H1 (cell line): ENCODE measurements around the gene NME4. TPM values are rescaled to one million over a fixed set of nuclear protein-coding genes. Genes with fewer than 3 reads are reported as not detected.

ENCODE experiments used
- CTCF ChIA-PET: fragments of 300-600 bp; sonication (Branson Sonifier 250); formaldehyde crosslinking; loops from one replicate; lab custom pipeline; 2021; ENCODE audit not compliant: partially characterized antibody; lab: Charles Lee
- POLR2A ChIA-PET: fragments of 300-600 bp; sonication (Branson Sonifier 250); formaldehyde crosslinking; loops from one replicate; lab custom pipeline; 2021; ENCODE audit warnings: inconsistent platforms; ENCODE audit not compliant: partially characterized antibody; lab: Charles Lee
- DNase-seq, 2 experiments: peaks; one replicate each; pipeline versions ENCODE4 v3.0.0 to v3.0.0-alpha.2; 2010 to 2022; ENCODE audit warnings: low spot score in 2 of 2, low read depth in 1 of 2, mixed read lengths in 1 of 2
- FAIRE-seq: peaks from 2 replicates; lab custom pipeline; 2011; peaks lifted over from hg19 to GRCh38; lab: Jason Lieb, UNC
- H2AFZ ChIP-seq: 2 replicates; pipeline ENCODE4 v1.8.1; 2012; ENCODE audit warnings: low read length, inconsistent platforms
- H2AK5ac ChIP-seq: 2 replicates; pipeline ENCODE4 v1.6.1; 2013; ENCODE audit warnings: low read depth, low read length
- H2BK120ac ChIP-seq: replicated peaks from 2 replicates; pipeline ENCODE3; 2013; ENCODE audit warnings: low read depth, low read length, inconsistent platforms
- H2BK12ac ChIP-seq: 2 replicates; pipeline ENCODE4 v1.6.1; 2013; ENCODE audit warnings: low read depth, low read length
- H2BK15ac ChIP-seq: 2 replicates; pipeline ENCODE4 v1.6.1; 2013; ENCODE audit warnings: low read length
- H2BK20ac ChIP-seq: 2 replicates; pipeline ENCODE4 v1.6.1; 2013; ENCODE audit warnings: low read length
- H2BK5ac ChIP-seq: 2 replicates; pipeline ENCODE4 v1.6.1; 2013; ENCODE audit warnings: low read depth, low read length
- H3K14ac ChIP-seq: 2 replicates; pipeline ENCODE4 v1.6.1; 2013; ENCODE audit warnings: inconsistent platforms; ENCODE audit not compliant: insufficient read length
- H3K18ac ChIP-seq: 2 replicates; pipeline ENCODE4 v1.6.1; 2013; ENCODE audit warnings: low read length; ENCODE audit errors: extremely low read depth
- H3K23ac ChIP-seq: 2 replicates; pipeline ENCODE4 v1.6.1; 2013; ENCODE audit warnings: inconsistent platforms; ENCODE audit not compliant: insufficient read length
- H3K23me2 ChIP-seq: 2 replicates; pipeline ENCODE4 v1.6.1; 2013; ENCODE audit warnings: low read depth, low read length
- H3K27ac ChIP-seq: 2 replicates; pipeline ENCODE4 v1.6.1; 2011; ENCODE audit warnings: low read depth, low read length, inconsistent platforms
- H3K27me3 ChIP-seq, 4 experiments: replicated peaks in 1 of 4; 1 replicate in 1 of 4; 2 replicates in 3 of 4; pipeline versions ENCODE4 v1.6.1 to v1.8.1; 2011 to 2013; ENCODE audit warnings: low read length in 3 of 4, mild to moderate bottlenecking in 3 of 4, inconsistent platforms in 2 of 4, mixed read lengths in 2 of 4, moderate library complexity in 1 of 4; ENCODE audit not compliant: control insufficient read depth in 3 of 4, insufficient read depth in 3 of 4; ENCODE audit errors: extremely low read depth in 1 of 4
- H3K36me3 ChIP-seq, 4 experiments: 2 replicates each; pipeline versions ENCODE4 v1.6.1 to v1.8.1; 2011 to 2013; ENCODE audit warnings: mild to moderate bottlenecking in 4 of 4, low read length in 3 of 4, moderate library complexity in 2 of 4, control low read depth in 1 of 4, inconsistent platforms in 1 of 4; ENCODE audit not compliant: insufficient read depth in 4 of 4, control insufficient read depth in 2 of 4
- H3K4ac ChIP-seq: replicated peaks from 2 replicates; pipeline ENCODE3; 2013; ENCODE audit warnings: low read length, low read depth, mixed read lengths, inconsistent platforms; ENCODE audit not compliant: insufficient read length
- H3K4me1 ChIP-seq, 4 experiments: replicated peaks in 1 of 4; 1 replicate in 1 of 4; 2 replicates in 3 of 4; pipeline versions ENCODE4 v1.6.1 to v1.8.1; 2011 to 2013; ENCODE audit warnings: low read length in 3 of 4, inconsistent platforms in 2 of 4, mixed read lengths in 1 of 4; ENCODE audit not compliant: insufficient read depth in 4 of 4, control insufficient read depth in 3 of 4
- H3K4me2 ChIP-seq, 2 experiments: 2 replicates each; pipeline versions ENCODE4 v1.6.1 to v1.8.1; 2011 to 2013; ENCODE audit warnings: low read depth in 2 of 2, low read length in 2 of 2, control low read depth in 1 of 2, inconsistent platforms in 1 of 2, mild to moderate bottlenecking in 1 of 2; ENCODE audit not compliant: insufficient read depth in 1 of 2
- H3K4me3 ChIP-seq, 4 experiments: fragments of 200-600, 300-600 bp in 1 of 4; sonication (generic), shearing (Covaris generic), sonication (Bioruptor Twin) in 1 of 4; 2 replicates each; pipeline versions ENCODE4 v1.5.1 to v1.8.1; 2011 to 2016; ENCODE audit warnings: low read length in 4 of 4, low read depth in 3 of 4, control low read depth in 2 of 4, inconsistent platforms in 2 of 4, mild to moderate bottlenecking in 2 of 4, mixed read lengths in 1 of 4, moderate library complexity in 1 of 4; ENCODE audit not compliant: insufficient read depth in 2 of 4; ENCODE audit errors: extremely low read depth in 1 of 4
- H3K56ac ChIP-seq: replicated peaks from 2 replicates; pipeline ENCODE3; 2013; ENCODE audit warnings: low read depth, mild to moderate bottlenecking, mixed read lengths, low read length, inconsistent platforms; ENCODE audit not compliant: insufficient read length
- H3K79me1 ChIP-seq: 2 replicates; pipeline ENCODE4 v1.6.1; 2013; ENCODE audit warnings: low read depth, low read length, control low read depth
- H3K79me2 ChIP-seq, 2 experiments: 2 replicates each; pipeline versions ENCODE4 v1.6.1 to v1.8.1; 2012 to 2013; ENCODE audit warnings: low read length in 2 of 2, mild to moderate bottlenecking in 2 of 2, inconsistent platforms in 1 of 2; ENCODE audit not compliant: insufficient read depth in 2 of 2, control insufficient read depth in 1 of 2
- H3K9ac ChIP-seq, 4 experiments: replicated peaks in 1 of 4; 1 replicate in 1 of 4; 2 replicates in 3 of 4; pipeline versions ENCODE4 v1.6.1 to v1.8.1; 2011 to 2013; ENCODE audit warnings: low read depth in 3 of 4, low read length in 3 of 4, control low read depth in 2 of 4, mild to moderate bottlenecking in 2 of 4, moderate library complexity in 2 of 4, inconsistent platforms in 1 of 4; ENCODE audit errors: extremely low read depth in 1 of 4
- H3K9me3 ChIP-seq, 2 experiments: 2 replicates each; pipeline versions ENCODE4 v1.6.1 to v1.8.1; 2012 to 2013; ENCODE audit warnings: mild to moderate bottlenecking in 2 of 2, moderate library complexity in 2 of 2, control low read depth in 1 of 2, inconsistent platforms in 1 of 2, low read depth in 1 of 2, low read length in 1 of 2, mixed read lengths in 1 of 2; ENCODE audit not compliant: insufficient read depth in 2 of 2
- H4K20me1 ChIP-seq, 2 experiments: replicated peaks in 1 of 2; 2 replicates each; pipeline versions ENCODE3 to v1.8.1; 2011 to 2013; ENCODE audit warnings: inconsistent platforms in 2 of 2, low read length in 2 of 2, mild to moderate bottlenecking in 1 of 2; ENCODE audit not compliant: insufficient read depth in 2 of 2, control insufficient read depth in 1 of 2
- H4K5ac ChIP-seq: 2 replicates; pipeline ENCODE4 v1.6.1; 2013; ENCODE audit warnings: low read length, low read depth, mixed read lengths, inconsistent platforms; ENCODE audit not compliant: insufficient read length
- H4K8ac ChIP-seq: 2 replicates; pipeline ENCODE4 v1.8.0; 2013; ENCODE audit warnings: mild to moderate bottlenecking, moderate library complexity, low read length, inconsistent platforms; ENCODE audit not compliant: insufficient read depth; ENCODE audit errors: extremely low read depth
- H4K91ac ChIP-seq: replicated peaks from 2 replicates; pipeline ENCODE3; 2013; ENCODE audit warnings: low read length, mixed read lengths, inconsistent platforms; ENCODE audit not compliant: insufficient read length
- CHD1 ChIP-seq: IDR thresholded peaks from 2 replicates; pipeline ENCODE4 v1.6.1; 2012; ENCODE audit warnings: low read depth, low read length, improper control_type of control experiment
- WGBS, 2 experiments: shearing (Covaris generic) in 1 of 2; methylation state at CpG; one replicate each; pipeline versions ENCODE4 v1.1.6 to v1.1.7; 2013 to 2015; ENCODE audit warnings: low lambda C conversion rate in 2 of 2, mixed read lengths in 2 of 2, inconsistent platforms in 1 of 2, low coverage in 1 of 2, missing lambda C conversion rate in 1 of 2; ENCODE audit not compliant: insufficient replicate concordance in 2 of 2, insufficient coverage in 1 of 2, insufficient read length in 1 of 2; ENCODE audit errors: extremely low coverage in 1 of 2, missing lambda C conversion rate in 1 of 2; 5-methylcytosine and 5-hydroxymethylcytosine counted together
- polyA plus RNA-seq, 7 experiments: library from polyadenylated mRNA; depleted of rRNA in 3 of 7; stranded (reverse) in 5 of 7; unstranded in 2 of 7; fragments of >200 nt in 5 of 7; fragments of 200-250 nt in 2 of 7; gene quantifications; 1 replicate in 5 of 7; 2 replicates in 1 of 7; 4 replicates in 1 of 7; pipeline versions ENCODE4 v1.2.1 to v1.2.3, GENCODE V29; 2011 to 2013; ENCODE audit warnings: missing spikeins in 2 of 7, mixed read lengths in 2 of 7
- total RNA-seq: library from RNA; stranded (reverse); fragmentation: NEBNext Ultra II Directional; extraction: Animal tissue kit (Norgen Biotek cat#: 25700); gene quantifications from 2 replicates; pipeline ENCODE4 v1.2.1, GENCODE V29; 2021

The NME4 gene
- total and polyA plus RNA-seq, 2 of the 8 experiments (the other 6 are each of a cell fraction or from before 2014, with no cell fraction given) = 408 to 863 TPM

DNA sequence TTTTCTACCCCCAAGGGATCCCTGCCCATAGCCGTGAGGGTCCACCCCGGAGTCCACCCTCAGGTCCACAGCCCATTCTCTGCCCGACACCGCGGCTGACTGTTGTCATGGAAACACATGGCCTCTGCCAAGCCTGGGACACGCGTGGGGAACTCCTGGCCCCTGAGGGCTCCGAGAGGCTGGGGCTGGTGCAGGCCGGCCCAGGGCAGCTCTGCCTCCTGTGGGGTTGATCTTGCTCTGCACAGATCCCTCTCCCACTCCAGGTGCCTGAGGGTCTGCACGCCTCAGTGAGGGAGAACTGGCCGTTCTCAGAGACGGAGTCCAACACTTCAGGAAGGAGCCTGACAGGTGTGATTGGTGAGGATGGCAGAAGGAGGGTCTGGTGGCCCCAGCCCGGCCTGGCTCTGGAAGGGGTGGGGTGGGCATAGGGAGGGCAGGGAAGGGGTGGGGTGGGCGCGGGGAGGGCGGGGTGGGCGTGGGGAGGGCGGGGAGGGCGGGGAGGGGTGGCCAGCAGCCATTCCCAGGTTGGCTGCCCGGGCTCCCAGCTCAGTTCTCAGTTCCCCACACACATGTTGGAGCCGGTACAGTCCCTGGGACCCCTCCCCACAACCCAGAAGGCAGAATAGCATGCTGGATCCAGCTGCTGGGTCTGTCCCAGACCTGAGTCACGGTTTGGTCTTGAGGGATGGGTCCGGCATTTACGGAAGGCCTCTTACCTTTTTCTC is 33.1 kb upstream of the NME4 start:
- H3K14ac ChIP-seq = no peak overlapping the region
- H2BK20ac ChIP-seq = no peak overlapping the region
- H3K27me3 ChIP-seq = no peaks in the 10 kb centered on the region
- no peak overlapping the region for H4K5ac ChIP-seq
- H2BK15ac ChIP-seq = peak overlapping the region; percentile 61; the same call in 1 of the 2 replicates
- H3K4me2 ChIP-seq = no peak overlapping the region
- H4K8ac ChIP-seq = peak overlapping the region; percentile 79
- no peak for TF ChIP-seq CHD1
- H2AFZ ChIP-seq = no peak overlapping the region
- no peak overlapping the region for H3K18ac ChIP-seq
- no peak overlapping the region for H3K56ac ChIP-seq
- no peak overlapping the region for H3K4me3 ChIP-seq
- H3K4me1 ChIP-seq = no peaks in the 10 kb centered on the region; a peak in 2 of 7 replicates
- no peak overlapping the region for H3K27ac ChIP-seq
- no peaks in the 10 kb centered on the region for H3K9me3 ChIP-seq
- no peak overlapping the region for H2BK12ac ChIP-seq
- DNase-seq (no peak), FAIRE-seq (no peak)
- no peaks in the 10 kb centered on the region for H3K79me1 ChIP-seq
- peaks cover 5 to 18% (median 17%) of the 10 kb centered on the region in 4 experiments; a peak in 5 of 8 replicates for H3K36me3 ChIP-seq
- no peak overlapping the region for H4K91ac ChIP-seq
- no peaks in the 10 kb centered on the region; a peak in 1 of 4 replicates for H3K79me2 ChIP-seq
- H2AK5ac ChIP-seq = 0 out of 2 replicates have a peak overlapping the region, but pooled peaks have one; percentile 88
- H3K9ac ChIP-seq = no peak overlapping the region
- peak overlapping the region; percentile 63; the same call in 1 of the 2 replicates for H2BK5ac ChIP-seq
- H4K20me1 ChIP-seq = peaks cover 0 to 3% of the 10 kb centered on the region in 2 experiments
- H3K4ac ChIP-seq = no peak overlapping the region
- H2BK120ac ChIP-seq = no peak overlapping the region
- CTCF ChIA-PET = interaction anchor here (1.5 to 2.7 kb wide), 5 partner anchors 22 to 290 kb away, joined by 3 to 15 read pairs (median 13); partner anchors contain the start of gene ARHGDIG
- no peak overlapping the region for H3K23ac ChIP-seq
- WGBS, 2 experiments = 86% methylated on average over 15 of the region's 24 CpGs; no CpG with 5 or more reads in 1 of the 2 experiments
- H3K23me2 ChIP-seq = no peaks in the 10 kb centered on the region
- POLR2A ChIA-PET = interaction anchor here (1.4 to 2.4 kb wide), 4 partner anchors 9 to 128 kb away, joined by 3 to 6 read pairs (median 5); partner anchors contain the start of gene AXIN1
